ENCODE measurements around the gene MSH4.

MSH4 gene

DNA sequence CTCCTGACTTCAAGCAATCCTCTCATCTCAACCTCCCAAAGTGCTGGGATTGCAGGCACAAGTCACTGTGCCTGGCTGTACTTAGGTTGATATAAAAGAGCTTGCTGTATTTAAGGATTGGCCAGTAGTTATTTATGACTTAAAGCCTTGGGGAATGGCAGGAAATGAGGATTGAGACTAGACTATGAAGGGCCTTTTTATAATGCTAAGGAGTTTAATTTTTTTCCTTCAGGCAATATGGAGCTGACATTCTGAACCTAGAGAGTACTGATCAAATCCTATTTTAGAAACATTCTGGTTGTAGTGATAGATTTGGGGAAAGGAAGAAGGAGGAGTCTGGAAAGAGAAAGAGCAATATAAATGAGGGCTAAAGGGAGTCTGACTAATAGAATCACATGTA lies 44.7 kb downstream of the MSH4 start:
- DNase-seq, result no peak
- Mint-ChIP-seq H3K36me3 (ENCODE audit: low read depth) (no peaks in the 10 kb centered on the region), H3K4me1 (no peaks in the 10 kb centered on the region), H3K27ac (no peak overlapping the region), H3K27me3 (ENCODE audit: low read depth, poor library complexity) (no peaks in the 10 kb centered on the region), H3K9me3 (peaks cover 5% of the 10 kb centered on the region), H3K4me3 (no peak overlapping the region)
- TF ChIP-seq, protein P1, sequence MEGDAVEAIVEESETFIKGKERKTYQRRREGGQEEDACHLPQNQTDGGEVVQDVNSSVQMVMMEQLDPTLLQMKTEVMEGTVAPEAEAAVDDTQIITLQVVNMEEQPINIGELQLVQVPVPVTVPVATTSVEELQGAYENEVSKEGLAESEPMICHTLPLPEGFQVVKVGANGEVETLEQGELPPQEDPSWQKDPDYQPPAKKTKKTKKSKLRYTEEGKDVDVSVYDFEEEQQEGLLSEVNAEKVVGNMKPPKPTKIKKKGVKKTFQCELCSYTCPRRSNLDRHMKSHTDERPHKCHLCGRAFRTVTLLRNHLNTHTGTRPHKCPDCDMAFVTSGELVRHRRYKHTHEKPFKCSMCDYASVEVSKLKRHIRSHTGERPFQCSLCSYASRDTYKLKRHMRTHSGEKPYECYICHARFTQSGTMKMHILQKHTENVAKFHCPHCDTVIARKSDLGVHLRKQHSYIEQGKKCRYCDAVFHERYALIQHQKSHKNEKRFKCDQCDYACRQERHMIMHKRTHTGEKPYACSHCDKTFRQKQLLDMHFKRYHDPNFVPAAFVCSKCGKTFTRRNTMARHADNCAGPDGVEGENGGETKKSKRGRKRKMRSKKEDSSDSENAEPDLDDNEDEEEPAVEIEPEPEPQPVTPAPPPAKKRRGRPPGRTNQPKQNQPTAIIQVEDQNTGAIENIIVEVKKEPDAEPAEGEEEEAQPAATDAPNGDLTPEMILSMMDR (IDR thresholded peaks at IDR 0.05), result no peak

DNA sequence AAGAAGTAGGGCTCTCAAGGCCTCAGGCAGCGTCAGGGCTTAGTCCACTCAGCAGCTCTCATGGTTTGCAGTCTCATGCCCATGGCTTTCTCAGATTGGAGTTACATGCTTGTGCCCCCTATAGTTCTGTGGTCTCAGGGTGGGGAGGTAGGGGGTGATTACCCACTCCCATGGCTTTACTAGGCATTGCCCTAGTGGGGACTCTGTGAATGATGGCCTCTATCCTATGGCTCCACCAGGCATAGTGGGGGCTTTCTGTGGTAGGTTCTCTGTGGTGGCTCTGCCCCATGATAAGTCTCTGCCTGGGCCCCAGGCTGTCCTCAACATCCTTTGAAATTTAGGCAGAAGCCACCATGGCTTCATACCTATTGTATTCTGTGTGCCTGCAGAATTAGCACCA lies 48.9 kb downstream of the MSH4 start:
- Mint-ChIP-seq H3K4me1 (no peaks in the 10 kb centered on the region), H3K9me3 (peaks cover 5% of the 10 kb centered on the region), H3K27ac (no peak overlapping the region)

DNA sequence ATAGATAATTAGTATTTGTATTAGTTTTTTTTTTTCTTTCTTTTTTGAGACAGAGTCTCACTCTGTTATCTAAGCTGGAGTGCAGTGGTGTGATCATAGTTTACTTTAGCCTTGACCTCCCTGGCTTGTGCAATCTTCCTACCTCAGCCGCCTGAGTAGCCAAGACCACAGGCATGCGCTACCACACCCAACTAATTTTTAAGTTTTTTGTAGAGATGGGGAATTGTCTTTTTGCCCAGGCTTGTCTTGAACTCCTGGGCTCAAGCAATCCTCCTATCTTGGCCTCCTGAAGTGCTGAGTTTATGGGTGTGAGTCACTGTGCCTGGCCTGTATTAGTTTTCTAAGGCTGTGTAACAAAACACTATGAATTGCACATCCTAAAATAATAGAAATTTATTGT lies 58.3 kb downstream of the MSH4 start:
- no peak for DNase-seq
- H3K36me3 Mint-ChIP-seq (ENCODE audit: low read depth), result no peaks in the 10 kb centered on the region
- H3K27me3 Mint-ChIP-seq (ENCODE audit: low read depth, poor library complexity), result peaks cover 6% of the 10 kb centered on the region
- TF ChIP-seq, protein P1 (IDR thresholded peaks at IDR 0.05), result no peak
- H3K4me1 Mint-ChIP-seq, result no peaks in the 10 kb centered on the region
- no peak overlapping the region for H3K27ac Mint-ChIP-seq
- no peak overlapping the region for H3K4me3 Mint-ChIP-seq
- no peaks in the 10 kb centered on the region for H3K9me3 Mint-ChIP-seq

More for the DNA sequence above, 48.9 kb downstream of the MSH4 start:
- TF ChIP-seq, protein P1 (IDR thresholded peaks at IDR 0.05), result no peak
- DNase-seq, result no peak
- no peaks in the 10 kb centered on the region for H3K27me3 Mint-ChIP-seq (ENCODE audit: low read depth, poor library complexity)
- H3K36me3 Mint-ChIP-seq (ENCODE audit: low read depth), result no peaks in the 10 kb centered on the region
- no peak overlapping the region for H3K4me3 Mint-ChIP-seq

DNA sequence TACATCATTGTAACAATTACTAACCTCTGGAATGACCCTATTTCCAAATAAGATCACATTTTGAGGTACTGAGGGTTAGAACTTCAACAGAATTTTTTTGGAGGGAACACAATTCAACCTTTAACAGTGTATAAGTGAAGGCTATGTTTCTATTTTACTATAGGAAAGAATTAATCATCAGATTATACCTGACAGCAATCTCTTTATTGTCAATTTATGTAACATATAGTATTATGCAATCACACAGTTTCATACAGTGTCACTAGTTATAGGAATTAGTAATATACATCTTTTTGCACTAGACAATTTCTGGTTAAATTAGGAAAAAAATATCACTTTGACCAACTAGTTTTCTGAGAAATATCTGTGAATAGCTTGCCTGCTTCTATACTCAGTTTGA lies 59.1 kb downstream of the MSH4 start:
- TF ChIP-seq, protein P1 (IDR thresholded peaks at IDR 0.05), result no peak
- H3K4me1 Mint-ChIP-seq, result no peaks in the 10 kb centered on the region
- no peaks in the 10 kb centered on the region for H3K9me3 Mint-ChIP-seq
- no peaks in the 10 kb centered on the region for H3K36me3 Mint-ChIP-seq (ENCODE audit: low read depth)
- DNase-seq, result no peak
- no peak overlapping the region for H3K27ac Mint-ChIP-seq
- H3K4me3 Mint-ChIP-seq, result no peak overlapping the region
- H3K27me3 Mint-ChIP-seq (ENCODE audit: low read depth, poor library complexity), result peaks cover 6% of the 10 kb centered on the region

DNA sequence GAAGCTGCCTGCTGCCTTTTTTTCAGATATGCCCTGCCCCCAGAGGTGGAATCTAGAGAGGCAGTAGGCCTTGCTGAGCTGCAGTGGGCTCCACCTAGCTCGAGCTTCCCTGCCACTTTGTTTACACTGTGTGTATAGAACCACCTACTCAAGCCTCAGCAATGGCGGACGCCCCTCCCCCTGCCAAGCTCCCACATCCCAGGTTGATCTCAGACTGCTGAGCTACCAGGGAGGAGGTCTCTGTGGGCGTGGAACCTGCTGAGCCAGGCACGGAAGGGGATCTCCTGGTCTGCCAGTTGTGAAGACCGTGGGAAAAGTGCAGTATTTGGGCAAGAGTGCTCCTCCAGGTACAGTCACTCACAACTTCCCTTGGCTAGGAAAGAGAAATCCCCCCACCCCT lies 65.1 kb downstream of the MSH4 start:
- H3K27ac Mint-ChIP-seq, result no peak overlapping the region
- H3K9me3 Mint-ChIP-seq, result no peaks in the 10 kb centered on the region
- no peaks in the 10 kb centered on the region for H3K36me3 Mint-ChIP-seq (ENCODE audit: low read depth)
- H3K4me3 Mint-ChIP-seq, result no peak overlapping the region
- TF ChIP-seq, protein P1 (IDR thresholded peaks at IDR 0.05), result no peak
- no peak for DNase-seq
- no peaks in the 10 kb centered on the region for H3K4me1 Mint-ChIP-seq
- peaks cover 9% of the 10 kb centered on the region for H3K27me3 Mint-ChIP-seq (ENCODE audit: low read depth, poor library complexity)

DNA sequence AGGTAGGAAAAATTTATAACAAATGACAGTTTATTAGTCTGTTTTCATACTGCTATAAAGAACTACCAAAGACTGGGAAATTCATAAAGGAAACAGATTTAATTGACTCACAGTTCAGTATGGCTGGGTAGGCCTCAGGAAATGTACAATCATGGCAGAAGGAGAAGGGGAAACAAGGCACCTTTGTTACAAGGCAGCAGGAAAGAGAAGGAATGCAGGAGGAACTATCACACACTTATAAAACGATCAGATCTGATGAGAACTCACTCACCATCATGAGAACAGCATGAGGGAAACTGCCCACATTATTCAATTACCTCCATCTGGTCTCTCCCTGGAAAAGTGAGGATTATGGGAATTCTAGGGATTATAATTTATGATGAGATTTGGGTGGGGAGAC lies 74.3 kb downstream of the MSH4 start:
- peaks cover 5% of the 10 kb centered on the region for H3K36me3 Mint-ChIP-seq (ENCODE audit: low read depth)
- H3K27me3 Mint-ChIP-seq (ENCODE audit: low read depth, poor library complexity), result peaks cover 7% of the 10 kb centered on the region
- no peak overlapping the region for H3K4me3 Mint-ChIP-seq
- no peak overlapping the region for H3K27ac Mint-ChIP-seq
- H3K9me3 Mint-ChIP-seq, result peaks cover 18% of the 10 kb centered on the region
- TF ChIP-seq, protein P1 (IDR thresholded peaks at IDR 0.05), result no peak
- H3K4me1 Mint-ChIP-seq, result no peaks in the 10 kb centered on the region
- no peak for DNase-seq
